Measurements from ENCODE around the gene ANTXRL. TPM values are rescaled to one million over a fixed set of nuclear protein-coding genes. Genes with fewer than 3 reads are reported as not detected.

ANTXRL gene
- total and polyA plus RNA-seq, 10 of the 15 experiments (the other 5 are each of a cell fraction or from before 2014, with no cell fraction given): not detected

DNA sequence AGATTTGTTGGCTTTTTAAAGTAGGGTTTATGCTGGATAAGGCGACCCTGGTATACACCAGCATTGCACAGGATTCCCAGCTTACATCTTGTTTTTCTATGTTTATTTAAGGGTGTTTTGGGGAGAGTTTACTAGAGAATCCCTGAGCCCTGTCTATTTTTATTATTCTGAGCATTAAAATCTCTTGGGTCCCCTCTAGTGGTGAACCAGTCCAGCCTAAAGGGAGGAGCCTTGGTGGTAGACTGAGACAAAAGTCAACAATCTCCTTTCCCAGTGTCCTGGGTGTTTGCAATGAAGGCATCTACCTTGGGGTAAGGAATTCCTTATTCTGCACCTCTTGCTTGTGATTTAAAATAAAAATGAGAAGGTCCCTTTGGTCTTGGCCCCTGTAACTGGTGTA is 38.2 kb downstream of the ANTXRL start:
- intact Hi-C loops (cut with micrococcal nuclease; ENCODE audit: unreplicated experiment): no loop called here
- no peak for TF ChIP-seq MYC (IDR thresholded peaks at IDR 0.05; ENCODE audit: insufficient read depth, insufficient read length, insufficient replicate concordance, low read length, severe bottlenecking)
- TF ChIP-seq, protein P1, sequence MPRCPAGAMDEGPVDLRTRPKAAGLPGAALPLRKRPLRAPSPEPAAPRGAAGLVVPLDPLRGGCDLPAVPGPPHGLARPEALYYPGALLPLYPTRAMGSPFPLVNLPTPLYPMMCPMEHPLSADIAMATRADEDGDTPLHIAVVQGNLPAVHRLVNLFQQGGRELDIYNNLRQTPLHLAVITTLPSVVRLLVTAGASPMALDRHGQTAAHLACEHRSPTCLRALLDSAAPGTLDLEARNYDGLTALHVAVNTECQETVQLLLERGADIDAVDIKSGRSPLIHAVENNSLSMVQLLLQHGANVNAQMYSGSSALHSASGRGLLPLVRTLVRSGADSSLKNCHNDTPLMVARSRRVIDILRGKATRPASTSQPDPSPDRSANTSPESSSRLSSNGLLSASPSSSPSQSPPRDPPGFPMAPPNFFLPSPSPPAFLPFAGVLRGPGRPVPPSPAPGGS (IDR thresholded peaks at IDR 0.05; ENCODE audit: borderline replicate concordance, insufficient read depth, low read depth, low read length, poor library complexity, severe bottlenecking): no peak
- peak; percentile 52 for TF ChIP-seq RAD21 (IDR thresholded peaks at IDR 0.05; ENCODE audit: insufficient read depth, low read depth, low read length)
- TF ChIP-seq, protein P2, sequence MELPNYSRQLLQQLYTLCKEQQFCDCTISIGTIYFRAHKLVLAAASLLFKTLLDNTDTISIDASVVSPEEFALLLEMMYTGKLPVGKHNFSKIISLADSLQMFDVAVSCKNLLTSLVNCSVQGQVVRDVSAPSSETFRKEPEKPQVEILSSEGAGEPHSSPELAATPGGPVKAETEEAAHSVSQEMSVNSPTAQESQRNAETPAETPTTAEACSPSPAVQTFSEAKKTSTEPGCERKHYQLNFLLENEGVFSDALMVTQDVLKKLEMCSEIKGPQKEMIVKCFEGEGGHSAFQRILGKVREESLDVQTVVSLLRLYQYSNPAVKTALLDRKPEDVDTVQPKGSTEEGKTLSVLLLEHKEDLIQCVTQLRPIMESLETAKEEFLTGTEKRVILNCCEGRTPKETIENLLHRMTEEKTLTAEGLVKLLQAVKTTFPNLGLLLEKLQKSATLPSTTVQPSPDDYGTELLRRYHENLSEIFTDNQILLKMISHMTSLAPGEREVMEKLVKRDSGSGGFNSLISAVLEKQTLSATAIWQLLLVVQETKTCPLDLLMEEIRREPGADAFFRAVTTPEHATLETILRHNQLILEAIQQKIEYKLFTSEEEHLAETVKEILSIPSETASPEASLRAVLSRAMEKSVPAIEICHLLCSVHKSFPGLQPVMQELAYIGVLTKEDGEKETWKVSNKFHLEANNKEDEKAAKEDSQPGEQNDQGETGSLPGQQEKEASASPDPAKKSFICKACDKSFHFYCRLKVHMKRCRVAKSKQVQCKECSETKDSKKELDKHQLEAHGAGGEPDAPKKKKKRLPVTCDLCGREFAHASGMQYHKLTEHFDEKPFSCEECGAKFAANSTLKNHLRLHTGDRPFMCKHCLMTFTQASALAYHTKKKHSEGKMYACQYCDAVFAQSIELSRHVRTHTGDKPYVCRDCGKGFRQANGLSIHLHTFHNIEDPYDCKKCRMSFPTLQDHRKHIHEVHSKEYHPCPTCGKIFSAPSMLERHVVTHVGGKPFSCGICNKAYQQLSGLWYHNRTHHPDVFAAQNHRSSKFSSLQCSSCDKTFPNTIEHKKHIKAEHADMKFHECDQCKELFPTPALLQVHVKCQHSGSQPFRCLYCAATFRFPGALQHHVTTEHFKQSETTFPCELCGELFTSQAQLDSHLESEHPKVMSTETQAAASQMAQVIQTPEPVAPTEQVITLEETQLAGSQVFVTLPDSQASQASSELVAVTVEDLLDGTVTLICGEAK (IDR thresholded peaks at IDR 0.05; ENCODE audit: borderline replicate concordance): no peak
- no peak for TF ChIP-seq NR2F1 (conservative IDR thresholded peaks at IDR 0.05)
- TF ChIP-seq CTCF (IDR thresholded peaks at IDR 0.05 in 2 of 3, conservative IDR thresholded peaks at IDR 0.05 in 1 of 3; ENCODE audit: control insufficient read depth in 2 of 3, extremely low read depth in 1 of 3, insufficient read depth in 1 of 3, low read depth in 3 of 3, low read length in 3 of 3): peak; percentile 13 to 31 (median 21); a peak in 2 of 6 replicates
- TF ChIP-seq TAF1 (IDR thresholded peaks at IDR 0.05; ENCODE audit: borderline replicate concordance, low read depth, low read length): no peak
- Histone ChIP-seq H3K9me3 (replicated peaks; ENCODE audit: control insufficient read depth, insufficient read depth, low read length) (no peaks in the 10 kb centered on the region), H3K36me3 (ENCODE audit: control insufficient read depth in 2 of 2, insufficient read depth in 2 of 2, low read length in 1 of 2) (no peaks in the 10 kb centered on the region), H3K27me3 (replicated peaks in 1 of 2; ENCODE audit: control insufficient read depth in 2 of 2, insufficient read depth in 2 of 2, low read length in 1 of 2) (no peaks in the 10 kb centered on the region; a peak in 1 of 4 replicates), H3K9ac (ENCODE audit: control insufficient read depth, insufficient read depth, low read length) (no peak overlapping the region), H3K27ac (ENCODE audit: control insufficient read depth, insufficient read depth) (no peak overlapping the region), H3K4me1 (ENCODE audit: control insufficient read depth, insufficient read depth, low read length) (no peaks in the 10 kb centered on the region), H3K79me2 (ENCODE audit: control insufficient read depth, insufficient read depth, low read length) (no peaks in the 10 kb centered on the region), H2AFZ (ENCODE audit: control insufficient read depth, low read depth, low read length) (no peak overlapping the region), H4K20me1 (ENCODE audit: control insufficient read depth, insufficient read depth) (no peaks in the 10 kb centered on the region), H3K4me2 (ENCODE audit: control insufficient read depth, insufficient read depth) (no peak overlapping the region), H3K4me3 (no peak overlapping the region)
- in situ Hi-C loops (cut with MboI): no loop called here
- FAIRE-seq (no peak), ATAC-seq (no peak), DNase-seq (ENCODE audit: low read depth, low spot score) (no peak)
- POLR2A ChIA-PET: no interaction called here
- RAD21 ChIA-PET (ENCODE audit: unreplicated experiment): no interaction called here
- SMC1A ChIA-PET (ENCODE audit: uncharacterized antibody, unreplicated experiment): no interaction called here
- no TSS peak for BruUV-seq (replicated peaks)
- CTCF ChIA-PET: no interaction called here
- WGBS (ENCODE audit: insufficient coverage, insufficient replicate concordance, low lambda C conversion rate, missing lambda C conversion rate): 0% methylated on average over 1 of the region's 1 CpG
